NCI-H526 (cell line): ENCODE data around the gene KLHL6.
"Not testable (repeated sequence)": the region's sequence is repeated elsewhere in the genome, so short reads cannot be mapped to it uniquely, and the experiment has no call there.

Experiments used
- DNase-seq, 2 experiments: peaks; one replicate each; lab custom pipeline; 2025; lab: John Stamatoyannopoulos, UW

KLHL6 gene

GRCh38 chr3:183529717-183530116 is 25.8 kb downstream of the KLHL6 start:
- DNase-seq = no peak

- no peak for DNase-seq
These were observed 26.3 kb downstream of the KLHL6 start for GRCh38 chr3:183529185-183529584.

- not testable (repeated sequence) for DNase-seq
These were observed 26.7 kb downstream of the KLHL6 start for GRCh38 chr3:183528758-183529157.

GRCh38 chr3:183527428-183528379 is 27.8 kb downstream of the KLHL6 start:
- no peak for DNase-seq

GRCh38 chr3:183526838-183527427 is 28.6 kb downstream of the KLHL6 start:
- DNase-seq = no peak

- DNase-seq = no peak
These were observed 31.0 kb downstream of the KLHL6 start for GRCh38 chr3:183524476-183524875.

GRCh38 chr3:183520741-183521556 is 34.6 kb downstream of the KLHL6 start:
- DNase-seq = not testable (repeated sequence)

GRCh38 chr3:183520295-183520694 is 35.2 kb downstream of the KLHL6 start:
- not testable (repeated sequence) for DNase-seq

GRCh38 chr3:183519891-183520290 is 35.6 kb downstream of the KLHL6 start:
- no peak for DNase-seq

GRCh38 chr3:183518491-183519251 is 36.8 kb downstream of the KLHL6 start:
- DNase-seq = no peak

- no peak for DNase-seq
These were observed 37.9 kb downstream of the KLHL6 start for GRCh38 chr3:183517607-183518006.

GRCh38 chr3:183515968-183516851 is 39.3 kb downstream of the KLHL6 start:
- no peak for DNase-seq

GRCh38 chr3:183514021-183514420 is 41.5 kb downstream of the KLHL6 start:
- no peak for DNase-seq

GRCh38 chr3:183513046-183513706 is 42.3 kb downstream of the KLHL6 start:
- no peak for DNase-seq

GRCh38 chr3:183511286-183512131 is 44.0 kb downstream of the KLHL6 start:
- DNase-seq = not testable (repeated sequence)

GRCh38 chr3:183508821-183509220 is 46.7 kb downstream of the KLHL6 start:
- no peak for DNase-seq

GRCh38 chr3:183507551-183507950 is 48.0 kb downstream of the KLHL6 start:
- no peak for DNase-seq

GRCh38 chr3:183506674-183507320 is 48.7 kb downstream of the KLHL6 start:
- DNase-seq = no peak

- no peak for DNase-seq
These were observed 50.9 kb downstream of the KLHL6 start for GRCh38 chr3:183504597-183504996.
